Mesothelial cell of epicardium (in vitro differentiated cells): Measurements from ENCODE around the gene PARP9. TPM values are rescaled to one million over a fixed set of nuclear protein-coding genes. Genes with fewer than 3 reads are reported as not detected.
A peak's percentile ranks its signal among the peaks of the same experiment; 100 is the strongest.

Experiments used
- DNase-seq, 2 experiments: peaks; one replicate each; pipeline ENCODE4 v3.0.0; 2021; ENCODE audit warnings: low spot score in 2 of 2; ENCODE audit not compliant: unreplicated experiment in 2 of 2
- H3K27ac Mint-ChIP-seq: 2 replicates; pipeline ENCODE4 v1.8.0; 2021; ENCODE audit warnings: mixed read lengths
- H3K27me3 Mint-ChIP-seq: 2 replicates; pipeline ENCODE4 v1.8.0; 2021; ENCODE audit warnings: low read depth, mixed read lengths
- H3K36me3 Mint-ChIP-seq: 2 replicates; pipeline ENCODE4 v1.8.0; 2021; ENCODE audit warnings: mixed read lengths
- H3K4me1 Mint-ChIP-seq: 2 replicates; pipeline ENCODE4 v1.8.0; 2021; ENCODE audit warnings: mixed read lengths
- H3K4me3 Mint-ChIP-seq: 2 replicates; pipeline ENCODE4 v1.8.0; 2021; ENCODE audit warnings: mild to moderate bottlenecking, moderate library complexity, mixed read lengths
- H3K9me3 Mint-ChIP-seq: 2 replicates; pipeline ENCODE4 v1.8.0; 2021; ENCODE audit warnings: mixed read lengths
- CTCF ChIP-seq: fragments of 200-600 bp; sonication (generic); IDR thresholded peaks from one replicate; pipeline ENCODE4 v1.5.0; 2021; ENCODE audit warnings: antibody characterized with exemption; ENCODE audit not compliant: unreplicated experiment
- total RNA-seq: library from RNA; stranded (reverse); gene quantifications from 3 replicates; pipeline ENCODE4 v1.2.1, GENCODE V29; 2021

The PARP9 gene
- total RNA-seq, 1 donor from 2014 or later = 32.5 TPM

- H3K27me3 Mint-ChIP-seq = peaks cover 13% of the 10 kb centered on the region
- peaks cover 5% of the 10 kb centered on the region for H3K4me1 Mint-ChIP-seq
- TF ChIP-seq CTCF = no peak
- no peak overlapping the region for H3K27ac Mint-ChIP-seq
- peaks cover 31% of the 10 kb centered on the region for H3K9me3 Mint-ChIP-seq
- no peak for DNase-seq
- H3K4me3 Mint-ChIP-seq = no peak overlapping the region
- peaks cover 10% of the 10 kb centered on the region for H3K36me3 Mint-ChIP-seq
These were observed 17.5 kb upstream of the PARP9 start for GRCh38 chr3:122581622-122582021.

GRCh38 chr3:122580470-122580869, 16.4 kb upstream of the PARP9 start:
- no peak overlapping the region for H3K27ac Mint-ChIP-seq
- no peak for TF ChIP-seq CTCF
- H3K4me3 Mint-ChIP-seq = no peak overlapping the region
- H3K4me1 Mint-ChIP-seq = peaks cover 5% of the 10 kb centered on the region
- peaks cover 13% of the 10 kb centered on the region for H3K27me3 Mint-ChIP-seq
- H3K9me3 Mint-ChIP-seq = peaks cover 31% of the 10 kb centered on the region
- no peak for DNase-seq
- H3K36me3 Mint-ChIP-seq = peaks cover 10% of the 10 kb centered on the region

GRCh38 chr3:122578069-122578740, 14.1 kb upstream of the PARP9 start:
- no peak overlapping the region for H3K27ac Mint-ChIP-seq
- peak overlapping the region; percentile 69 for H3K4me3 Mint-ChIP-seq
- H3K9me3 Mint-ChIP-seq = peaks cover 17% of the 10 kb centered on the region
- H3K36me3 Mint-ChIP-seq = peaks cover 14% of the 10 kb centered on the region
- H3K4me1 Mint-ChIP-seq = peaks cover 5% of the 10 kb centered on the region
- no peak for TF ChIP-seq CTCF
- no peak for DNase-seq
- peaks cover 13% of the 10 kb centered on the region for H3K27me3 Mint-ChIP-seq

- H3K9me3 Mint-ChIP-seq = peaks cover 13% of the 10 kb centered on the region
- TF ChIP-seq CTCF = no peak
- H3K27me3 Mint-ChIP-seq = peaks cover 13% of the 10 kb centered on the region
- H3K4me1 Mint-ChIP-seq = peaks cover 5% of the 10 kb centered on the region
- H3K27ac Mint-ChIP-seq = no peak within 1 kb of the TSS
- H3K4me3 Mint-ChIP-seq = peak within 1 kb of the TSS; percentile 69
- peaks cover 13% of the 10 kb centered on the region for H3K36me3 Mint-ChIP-seq
- DNase-seq = no peak
These were observed 13.4 kb upstream of the PARP9 start, which contains the start of gene PARP15 for GRCh38 chr3:122577409-122578031. TSS of gene PARP15 (plus strand) at chr3:122577650. CDS start at chr3:122577668, 18 bp downstream.

GRCh38 chr3:122576174-122576940, 12.3 kb upstream of the PARP9 start:
- H3K27ac Mint-ChIP-seq = no peak overlapping the region
- peaks cover 10% of the 10 kb centered on the region for H3K36me3 Mint-ChIP-seq
- H3K4me1 Mint-ChIP-seq = peaks cover 5% of the 10 kb centered on the region
- H3K9me3 Mint-ChIP-seq = peaks cover 3% of the 10 kb centered on the region
- peaks cover 13% of the 10 kb centered on the region for H3K27me3 Mint-ChIP-seq
- TF ChIP-seq CTCF = no peak
- DNase-seq = no peak
- no peak overlapping the region for H3K4me3 Mint-ChIP-seq
